Measurements from ENCODE around the gene SORL1. TPM values are rescaled to one million over a fixed set of nuclear protein-coding genes. Genes with fewer than 3 reads are reported as not detected.

SORL1 gene
- total RNA-seq, 1 donor from 2014 or later = 4.6 TPM

DNA sequence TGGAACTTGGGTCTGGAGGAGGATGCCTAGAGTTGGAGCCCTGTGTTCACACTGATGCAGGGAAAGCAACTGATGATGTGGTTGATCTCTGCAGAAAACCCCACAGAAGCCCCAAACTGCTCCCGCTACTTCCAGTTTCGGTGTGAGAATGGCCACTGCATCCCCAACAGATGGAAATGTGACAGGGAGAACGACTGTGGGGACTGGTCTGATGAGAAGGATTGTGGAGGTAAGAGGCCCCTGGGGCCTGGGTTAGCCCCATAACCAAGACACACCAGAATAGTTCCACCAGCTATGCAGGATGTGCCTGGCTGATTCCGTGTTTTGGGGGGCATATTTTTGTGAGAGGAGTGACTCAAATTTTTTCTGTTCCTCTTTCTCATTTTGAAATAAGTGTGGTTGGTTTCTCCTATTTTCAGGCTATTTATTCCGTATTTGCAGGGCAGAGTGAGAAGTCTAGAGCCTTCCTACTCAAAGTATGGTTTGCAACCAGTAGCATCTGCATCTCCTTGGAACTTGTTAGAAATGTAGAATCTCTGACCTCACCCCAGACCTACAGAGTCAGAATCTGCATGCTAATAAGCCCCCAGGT is 137.9 kb downstream of the SORL1 start:
- peaks cover 11% of the 10 kb centered on the region for H3K4me1 Mint-ChIP-seq (ENCODE audit: unreplicated experiment)
- no peak overlapping the region for H3K27ac Mint-ChIP-seq (ENCODE audit: unreplicated experiment)
- H3K9me3 Mint-ChIP-seq (ENCODE audit: unreplicated experiment) = no peaks in the 10 kb centered on the region
- peaks cover 2% of the 10 kb centered on the region for H3K27me3 Mint-ChIP-seq (ENCODE audit: unreplicated experiment)
- TF ChIP-seq CTCF (IDR thresholded peaks at IDR 0.05; ENCODE audit: unreplicated experiment) = no peak
- H3K4me3 Mint-ChIP-seq (ENCODE audit: unreplicated experiment) = no peak overlapping the region
- peaks cover 5% of the 10 kb centered on the region for H3K36me3 Mint-ChIP-seq (ENCODE audit: low read depth, unreplicated experiment)
- no peak for DNase-seq (ENCODE audit: low spot score)

GRCh38 chr11:121590772-121591404 is 138.8 kb downstream of the SORL1 start:
- Mint-ChIP-seq H3K4me1 (ENCODE audit: unreplicated experiment) (peaks cover 11% of the 10 kb centered on the region), H3K4me3 (ENCODE audit: unreplicated experiment) (no peak overlapping the region), H3K36me3 (ENCODE audit: low read depth, unreplicated experiment) (peaks cover 5% of the 10 kb centered on the region), H3K9me3 (ENCODE audit: unreplicated experiment) (no peaks in the 10 kb centered on the region), H3K27ac (ENCODE audit: unreplicated experiment) (no peak overlapping the region), H3K27me3 (ENCODE audit: unreplicated experiment) (peaks cover 2% of the 10 kb centered on the region)
- no peak for TF ChIP-seq CTCF (IDR thresholded peaks at IDR 0.05; ENCODE audit: unreplicated experiment)
- DNase-seq (ENCODE audit: low spot score) = no peak

- H3K27me3 Mint-ChIP-seq (ENCODE audit: unreplicated experiment) = peaks cover 2% of the 10 kb centered on the region
- peaks cover 11% of the 10 kb centered on the region for H3K4me1 Mint-ChIP-seq (ENCODE audit: unreplicated experiment)
- H3K27ac Mint-ChIP-seq (ENCODE audit: unreplicated experiment) = no peak overlapping the region
- H3K36me3 Mint-ChIP-seq (ENCODE audit: low read depth, unreplicated experiment) = peaks cover 5% of the 10 kb centered on the region
- no peaks in the 10 kb centered on the region for H3K9me3 Mint-ChIP-seq (ENCODE audit: unreplicated experiment)
- no peak overlapping the region for H3K4me3 Mint-ChIP-seq (ENCODE audit: unreplicated experiment)
- peak; percentile 85 for TF ChIP-seq CTCF (IDR thresholded peaks at IDR 0.05; ENCODE audit: unreplicated experiment)
- peak; percentile 79 for DNase-seq (ENCODE audit: low spot score)
Measured at GRCh38 chr11:121591405-121592033, 139.4 kb downstream of the SORL1 start.

- Mint-ChIP-seq H3K4me1 (ENCODE audit: unreplicated experiment) (peaks cover 11% of the 10 kb centered on the region), H3K27ac (ENCODE audit: unreplicated experiment) (no peak overlapping the region), H3K27me3 (ENCODE audit: unreplicated experiment) (peaks cover 2% of the 10 kb centered on the region), H3K9me3 (ENCODE audit: unreplicated experiment) (no peaks in the 10 kb centered on the region), H3K4me3 (ENCODE audit: unreplicated experiment) (no peak overlapping the region), H3K36me3 (ENCODE audit: low read depth, unreplicated experiment) (peaks cover 5% of the 10 kb centered on the region)
- DNase-seq (ENCODE audit: low spot score) = no peak
- TF ChIP-seq CTCF (IDR thresholded peaks at IDR 0.05; ENCODE audit: unreplicated experiment) = no peak
Measured at GRCh38 chr11:121592708-121593107, 140.6 kb downstream of the SORL1 start.

DNA sequence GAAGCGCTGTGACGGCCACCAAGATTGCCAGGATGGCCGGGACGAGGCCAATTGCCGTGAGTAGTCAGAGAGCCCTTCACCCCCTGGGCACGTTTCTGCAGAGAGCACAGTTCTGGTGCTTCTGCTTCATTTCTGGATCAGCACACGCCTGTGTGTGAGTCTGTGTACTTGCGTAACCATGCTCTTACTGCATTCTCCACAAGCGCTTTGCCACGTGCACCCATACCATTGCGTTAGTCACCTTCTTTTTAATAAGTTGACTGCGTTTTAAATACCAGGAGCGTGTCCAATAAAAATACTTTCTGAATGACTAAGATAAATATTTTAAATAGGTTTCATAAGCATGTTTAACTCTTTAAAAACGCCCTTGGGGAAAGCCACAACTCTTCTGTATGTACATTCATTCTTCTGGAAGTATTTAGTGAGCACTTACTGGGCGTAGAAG is 143.6 kb downstream of the SORL1 start:
- H3K4me1 Mint-ChIP-seq (ENCODE audit: unreplicated experiment) = peaks cover 7% of the 10 kb centered on the region
- H3K4me3 Mint-ChIP-seq (ENCODE audit: unreplicated experiment) = no peak overlapping the region
- TF ChIP-seq CTCF (IDR thresholded peaks at IDR 0.05; ENCODE audit: unreplicated experiment) = no peak
- peaks cover 5% of the 10 kb centered on the region for H3K36me3 Mint-ChIP-seq (ENCODE audit: low read depth, unreplicated experiment)
- no peak overlapping the region for H3K27ac Mint-ChIP-seq (ENCODE audit: unreplicated experiment)
- no peak for DNase-seq (ENCODE audit: low spot score)
- H3K27me3 Mint-ChIP-seq (ENCODE audit: unreplicated experiment) = peaks cover 2% of the 10 kb centered on the region
- no peaks in the 10 kb centered on the region for H3K9me3 Mint-ChIP-seq (ENCODE audit: unreplicated experiment)
